ENCODE results near the gene SORBS1. TPM values are rescaled to one million over a fixed set of nuclear protein-coding genes. Genes with fewer than 3 reads are reported as not detected.
A peak's percentile ranks its signal among the peaks of the same experiment; 100 is the strongest.
"Not testable (repeated sequence)": the region's sequence is repeated elsewhere in the genome, so short reads cannot be mapped to it uniquely, and the experiment has no call there.

SORBS1 gene
- total and polyA plus RNA-seq, 5 experiments from 2014 or later: 0.25 to 1.7 (median 0.49) TPM

DNA sequence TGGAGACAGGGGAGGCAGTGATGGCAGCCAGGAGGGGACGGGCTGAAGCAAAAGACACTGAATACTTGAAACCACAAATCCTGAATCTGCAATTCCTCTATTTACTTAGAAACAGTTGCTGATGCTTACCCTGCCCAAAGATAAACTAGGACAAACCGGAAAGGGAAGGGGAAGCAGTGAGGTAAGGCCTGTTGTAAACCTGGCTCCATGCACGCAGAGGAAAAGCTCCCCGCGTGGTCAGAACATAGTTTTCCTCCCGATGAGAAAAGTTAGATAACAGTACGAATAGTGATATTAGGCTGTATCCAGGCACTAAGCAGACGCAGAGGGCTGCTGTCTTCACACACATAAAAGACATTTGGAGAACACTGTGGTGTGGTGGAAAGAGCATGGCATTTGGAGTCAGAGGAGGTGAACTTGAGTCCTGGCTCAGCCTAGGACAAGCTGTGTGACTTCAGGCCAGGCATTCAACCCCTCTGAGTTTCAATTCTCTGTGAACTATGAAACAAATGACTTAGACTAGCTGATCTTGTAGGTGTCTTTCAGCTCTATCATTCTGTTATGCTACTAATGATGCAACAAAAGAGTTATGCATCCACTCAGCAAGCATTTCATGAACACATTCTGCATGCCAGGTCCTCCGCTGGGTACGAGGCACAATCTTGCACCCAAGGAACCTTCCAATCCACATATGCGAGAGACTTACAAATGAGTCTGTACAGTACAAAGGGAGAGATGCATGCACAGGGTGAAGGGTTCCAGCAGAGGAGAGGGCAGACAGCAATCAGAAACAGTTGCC is 80.9 kb downstream of the SORBS1 start:
- Mint-ChIP-seq H3K9me3 (peaks cover 0 to 2% (median 0%) of the 10 kb centered on the region in 9 donors), H3K27me3 (peaks cover 0 to 7% (median 0%) of the 10 kb centered on the region in 5 donors), H3K27ac (peak overlapping the region in 2 of 10 donors; percentile 2 to 76), H3K4me1 (peaks cover 0 to under 1% (median 0%) of the 10 kb centered on the region in 4 donors), H3K4me3 (no peak overlapping the region), H3K36me3 (peaks cover 0 to 2% (median 0%) of the 10 kb centered on the region in 3 donors)
- no peak for ATAC-seq
- POLR2A ChIA-PET: no interaction called here
- DNase-seq: no peak

DNA sequence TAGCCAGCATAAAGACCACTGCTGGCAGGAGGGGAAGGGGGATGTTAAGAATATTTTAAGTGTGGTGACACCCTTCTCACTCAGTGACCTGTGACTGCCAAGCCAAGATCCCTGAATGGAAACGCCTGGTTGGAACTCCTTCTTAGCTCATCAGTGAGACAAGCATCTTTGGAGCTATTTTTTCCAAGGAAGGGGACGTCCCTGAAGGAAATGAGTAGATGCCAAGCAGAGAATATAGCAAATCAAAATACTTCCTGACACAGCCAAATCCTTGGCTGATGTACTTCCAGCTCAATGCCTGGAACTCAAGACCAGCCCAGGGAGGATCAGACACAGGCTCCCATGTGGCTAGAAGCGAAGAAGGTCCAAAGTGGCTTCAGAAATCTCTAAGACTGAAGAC is 82.2 kb downstream of the SORBS1 start:
- H3K4me1 Mint-ChIP-seq: no peaks in the 10 kb centered on the region
- H3K27me3 Mint-ChIP-seq: peaks cover 0 to 7% (median 0%) of the 10 kb centered on the region in 5 donors
- H3K4me3 Mint-ChIP-seq: no peak overlapping the region
- DNase-seq (no peak), ATAC-seq (no peak)
- peaks cover 0 to 2% (median 0%) of the 10 kb centered on the region in 9 donors for H3K9me3 Mint-ChIP-seq
- POLR2A ChIA-PET: interaction anchor here (0.6 kb wide), 1 partner anchor 15 kb away, joined by 4 read pairs; no protein-coding TSS in a partner anchor
- no peak overlapping the region for H3K27ac Mint-ChIP-seq
- peaks cover 0 to 2% (median 0%) of the 10 kb centered on the region in 3 donors for H3K36me3 Mint-ChIP-seq

DNA sequence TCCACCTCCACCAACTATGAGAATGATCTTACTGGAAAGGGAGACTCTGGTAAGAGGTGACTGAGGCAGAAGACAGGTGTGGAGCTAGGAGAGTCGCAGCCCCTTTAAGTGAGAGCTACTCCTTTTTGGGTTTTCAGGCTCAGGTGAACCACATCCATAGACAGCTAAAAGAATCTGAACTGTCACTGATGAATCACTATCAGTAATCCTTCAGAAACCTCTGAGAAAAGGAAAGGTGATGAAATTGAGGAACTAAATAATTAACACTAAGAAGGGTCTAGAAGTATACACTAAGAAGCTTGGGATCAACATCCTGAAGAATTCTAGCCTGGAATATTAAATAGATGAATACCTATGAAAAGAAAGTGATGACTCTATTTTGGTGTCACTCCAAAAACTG is 83.0 kb downstream of the SORBS1 start:
- POLR2A ChIA-PET: no interaction called here
- Mint-ChIP-seq H3K36me3 (peaks cover 0 to 2% (median 0%) of the 10 kb centered on the region in 3 donors), H3K9me3 (peaks cover 0 to 2% (median 0%) of the 10 kb centered on the region in 9 donors), H3K4me3 (no peak overlapping the region), H3K27me3 (peaks cover 0 to 7% (median 0%) of the 10 kb centered on the region in 5 donors), H3K4me1 (no peaks in the 10 kb centered on the region), H3K27ac (no peak overlapping the region)
- DNase-seq: no peak
- ATAC-seq: no peak

DNA sequence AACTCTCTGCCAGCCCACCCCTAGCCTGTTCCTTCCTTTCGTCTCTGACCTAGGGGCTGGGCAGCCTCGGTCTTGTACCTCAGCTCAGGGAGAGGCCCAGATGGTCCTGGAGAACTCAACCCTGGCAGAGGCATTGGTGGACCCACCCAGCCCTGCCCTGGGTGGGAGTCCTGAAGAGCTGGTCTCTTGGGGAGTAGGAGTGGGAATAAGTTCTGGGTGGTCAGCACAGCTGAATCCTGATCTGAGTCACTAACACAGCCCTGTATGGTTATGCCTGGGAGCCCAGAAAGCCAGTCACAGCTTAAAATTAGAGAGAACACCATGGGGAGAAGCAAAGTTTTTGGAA is 84.0 kb downstream of the SORBS1 start:
- Mint-ChIP-seq H3K9me3 (no peaks in the 10 kb centered on the region), H3K4me3 (no peak overlapping the region), H3K27ac (no peak overlapping the region), H3K27me3 (peaks cover 0 to 7% (median 2%) of the 10 kb centered on the region in 5 donors), H3K36me3 (no peaks in the 10 kb centered on the region), H3K4me1 (no peaks in the 10 kb centered on the region)
- POLR2A ChIA-PET: no interaction called here
- ATAC-seq (no peak), DNase-seq (no peak)

DNA sequence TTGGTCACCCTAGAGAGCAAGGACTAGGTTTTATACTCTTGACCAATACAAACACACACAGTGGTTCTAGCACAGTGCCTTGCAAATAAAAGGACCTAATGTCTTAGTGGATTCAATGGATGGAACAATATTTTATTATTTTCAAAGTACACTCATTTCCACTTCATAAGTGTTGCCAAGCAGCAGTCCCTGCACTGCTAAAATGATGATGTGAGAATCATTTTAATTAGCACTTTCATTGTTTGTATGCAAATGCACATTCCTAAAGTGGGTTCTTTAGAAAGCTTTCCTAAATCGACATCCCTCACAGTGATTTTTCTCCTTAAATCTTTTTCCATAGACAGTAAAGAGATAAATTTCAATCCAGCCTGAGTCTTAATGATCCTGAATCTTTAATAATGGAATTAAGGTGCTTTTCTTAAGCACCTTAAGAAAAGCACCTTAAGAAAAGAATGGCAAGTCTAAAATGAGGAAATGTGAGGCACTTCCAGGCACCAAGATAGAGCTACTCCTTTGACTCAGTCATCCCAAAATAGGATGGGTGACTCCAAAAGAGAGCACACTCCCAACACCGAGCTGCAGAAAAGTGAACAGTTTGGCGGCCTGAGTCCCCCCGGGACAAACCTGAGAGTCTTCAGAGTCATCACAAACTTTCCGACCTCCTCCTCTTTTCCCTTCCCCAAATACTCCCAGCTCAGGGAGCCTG is 84.5 kb downstream of the SORBS1 start:
- Mint-ChIP-seq H3K4me3 (no peak overlapping the region), H3K36me3 (no peaks in the 10 kb centered on the region), H3K4me1 (no peaks in the 10 kb centered on the region), H3K9me3 (no peaks in the 10 kb centered on the region), H3K27ac (no peak overlapping the region), H3K27me3 (peaks cover 0 to 9% (median 2%) of the 10 kb centered on the region in 5 donors)
- ATAC-seq (no peak), DNase-seq (no peak)
- POLR2A ChIA-PET: no interaction called here

DNA sequence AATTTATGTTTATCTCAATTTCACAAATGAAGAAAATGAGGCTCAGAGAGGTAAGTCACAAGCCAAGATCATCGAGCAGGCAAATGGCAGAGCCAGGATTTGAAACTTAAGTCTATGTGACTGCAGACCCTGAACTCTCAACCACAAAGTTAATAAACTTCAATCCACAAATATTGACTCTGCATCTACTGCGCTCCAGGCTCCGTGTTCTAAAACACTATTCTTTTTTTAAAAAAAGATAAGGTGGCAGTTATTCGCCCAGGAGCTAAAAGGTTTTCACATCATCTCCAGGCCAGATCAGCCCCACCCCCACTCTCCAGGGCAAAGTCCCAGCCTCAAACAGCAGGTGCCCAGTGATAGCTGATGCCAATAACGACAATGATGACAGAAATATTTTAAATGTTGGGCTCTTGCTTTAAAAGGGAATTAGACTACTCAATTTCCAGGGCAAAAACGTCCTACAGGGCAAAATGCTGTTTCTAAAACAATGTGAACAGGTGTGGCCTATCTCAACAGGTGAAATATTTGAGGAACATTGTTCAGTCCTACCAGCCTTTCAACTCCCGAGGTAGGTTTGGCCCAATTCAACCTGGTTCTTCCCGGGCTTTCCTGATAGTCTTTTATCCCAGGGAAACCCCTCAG is 85.2 kb downstream of the SORBS1 start:
- no peaks in the 10 kb centered on the region for H3K36me3 Mint-ChIP-seq
- no peak overlapping the region for H3K27ac Mint-ChIP-seq
- DNase-seq (no peak), ATAC-seq (no peak)
- peaks cover 0 to 16% (median 2%) of the 10 kb centered on the region in 5 donors for H3K27me3 Mint-ChIP-seq
- H3K4me1 Mint-ChIP-seq: no peaks in the 10 kb centered on the region
- POLR2A ChIA-PET: no interaction called here
- H3K4me3 Mint-ChIP-seq: no peak overlapping the region
- H3K9me3 Mint-ChIP-seq: no peaks in the 10 kb centered on the region

DNA sequence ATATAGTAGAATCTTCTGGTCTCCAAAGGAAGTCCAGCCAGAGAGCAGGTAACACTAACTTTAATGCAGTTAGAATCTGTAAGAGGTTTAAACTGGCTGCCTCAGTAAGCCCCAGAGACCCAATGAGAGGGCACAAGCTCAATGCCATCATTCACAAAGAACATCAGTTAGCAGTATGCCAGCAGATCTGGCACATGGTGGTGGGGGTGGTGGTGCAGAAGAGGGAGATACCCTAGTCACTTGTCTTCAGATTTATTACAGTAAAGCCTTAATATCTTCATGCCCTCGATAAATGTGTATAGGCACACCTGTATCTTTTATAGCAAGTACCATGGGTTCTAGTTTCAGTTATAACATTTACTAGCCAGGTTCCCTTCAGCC is 86.2 kb downstream of the SORBS1 start:
- Mint-ChIP-seq H3K27ac (no peak overlapping the region), H3K27me3 (peaks cover under 1 to 19% (median 3%) of the 10 kb centered on the region in 5 donors), H3K36me3 (no peaks in the 10 kb centered on the region), H3K4me1 (no peaks in the 10 kb centered on the region), H3K9me3 (no peaks in the 10 kb centered on the region), H3K4me3 (no peak overlapping the region)
- ATAC-seq (no peak), DNase-seq (no peak)
- POLR2A ChIA-PET: no interaction called here

DNA sequence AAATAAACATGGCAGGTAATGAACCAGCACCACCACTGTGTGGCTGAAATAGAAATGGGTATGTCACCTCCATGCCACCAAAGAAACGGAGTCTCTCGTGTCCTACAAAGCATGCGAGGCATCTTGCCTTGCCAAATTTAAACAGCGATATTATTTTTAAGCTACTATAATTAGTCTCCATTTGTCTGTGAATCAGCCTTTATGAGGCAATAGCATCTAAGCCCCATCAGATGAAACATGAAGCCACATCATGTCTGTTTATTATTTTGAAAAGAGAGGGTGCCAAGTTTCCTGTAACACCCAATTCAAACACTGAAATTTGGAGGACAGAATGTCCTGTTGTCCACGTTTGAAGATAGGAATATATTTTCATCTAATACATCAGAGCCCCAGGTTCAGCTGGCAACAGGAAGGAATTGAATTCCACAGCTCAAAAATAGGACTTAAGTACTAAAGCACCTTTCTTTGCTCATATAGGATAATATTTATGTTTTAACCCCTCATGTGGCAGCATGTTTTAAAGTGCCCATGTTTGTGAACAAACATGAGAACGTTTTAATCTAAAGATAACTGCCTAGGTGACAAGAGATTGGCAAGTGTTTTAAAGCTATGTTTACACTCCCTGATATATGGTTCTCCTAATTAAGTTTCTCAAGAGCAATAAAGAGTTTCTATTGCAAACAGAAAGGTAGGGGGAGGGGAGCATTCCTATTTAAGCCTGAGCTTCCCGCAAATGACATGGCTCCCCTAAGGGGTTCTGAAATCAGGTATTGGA is 86.8 kb downstream of the SORBS1 start:
- ATAC-seq: no peak
- Mint-ChIP-seq H3K9me3 (no peaks in the 10 kb centered on the region), H3K36me3 (no peaks in the 10 kb centered on the region), H3K4me1 (no peaks in the 10 kb centered on the region), H3K4me3 (no peak overlapping the region), H3K27me3 (peaks cover 1 to 19% (median 5%) of the 10 kb centered on the region in 5 donors), H3K27ac (no peak overlapping the region)
- no peak for DNase-seq
- POLR2A ChIA-PET: no interaction called here

DNA sequence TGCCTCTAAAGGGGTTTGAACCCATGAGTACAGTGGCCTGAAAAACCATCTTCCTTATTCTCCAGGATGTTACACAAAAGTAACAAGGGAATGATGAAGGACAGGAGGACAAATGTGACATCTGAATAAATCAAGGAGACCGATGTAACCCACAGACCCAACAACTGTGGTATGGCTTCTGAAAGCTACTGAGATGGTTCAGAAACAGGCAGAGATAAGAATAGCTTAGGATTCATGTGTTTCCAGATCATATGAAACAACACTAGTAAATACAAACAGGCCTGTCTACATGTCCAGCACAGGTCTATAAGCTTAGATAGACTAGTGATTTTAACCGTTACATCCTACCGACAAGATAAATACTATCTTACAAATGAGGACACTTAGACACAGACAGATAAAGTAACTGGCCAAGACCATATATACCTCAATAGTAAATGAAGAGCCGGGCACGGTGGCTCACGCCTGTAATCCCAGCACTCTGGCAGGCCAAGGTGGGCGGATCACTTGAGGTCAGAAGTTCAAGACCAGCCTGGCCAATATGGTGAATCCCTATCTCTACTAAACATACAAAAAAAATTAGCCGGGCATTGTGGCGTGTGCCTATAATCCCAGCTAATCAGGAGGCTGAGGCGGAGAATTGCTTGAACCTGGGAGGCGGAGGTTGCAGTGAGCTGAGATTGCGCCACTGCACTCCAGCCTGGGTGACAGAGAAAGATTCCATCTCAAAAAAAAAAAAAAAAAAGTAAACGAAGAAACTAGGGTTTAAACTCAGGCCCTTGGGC is 88.7 kb downstream of the SORBS1 start:
- POLR2A ChIA-PET: no interaction called here

DNA sequence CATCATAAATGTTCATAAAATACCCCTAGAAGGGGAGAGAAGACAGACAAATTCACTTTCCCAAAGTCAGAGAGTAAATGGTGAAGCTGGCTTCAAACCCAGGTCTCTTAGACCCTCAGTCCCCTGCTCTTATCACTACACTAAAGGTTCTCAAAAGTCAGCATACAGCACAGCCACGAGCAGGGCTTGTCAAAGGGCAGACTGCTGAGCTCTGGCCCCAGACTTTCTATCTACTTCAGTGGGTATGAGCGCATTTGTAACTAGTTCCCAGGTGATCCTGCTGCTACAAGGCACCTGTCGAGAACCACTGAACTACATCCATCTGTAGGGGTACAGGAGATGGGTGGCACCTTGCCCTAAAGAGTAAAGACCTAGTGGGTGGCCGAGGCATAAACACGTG is 91.5 kb downstream of the SORBS1 start:
- POLR2A ChIA-PET: no interaction called here
- no peak for ATAC-seq
- DNase-seq: no peak
- no peak overlapping the region for H3K4me3 Mint-ChIP-seq
- no peaks in the 10 kb centered on the region for H3K36me3 Mint-ChIP-seq
- peaks cover 0 to 9% (median 4%) of the 10 kb centered on the region in 4 donors for H3K4me1 Mint-ChIP-seq
- H3K9me3 Mint-ChIP-seq: no peaks in the 10 kb centered on the region
- no peak overlapping the region for H3K27ac Mint-ChIP-seq
- peaks cover 1 to 22% (median 11%) of the 10 kb centered on the region in 5 donors for H3K27me3 Mint-ChIP-seq

More for the DNA sequence above, 88.7 kb downstream of the SORBS1 start:
- H3K9me3 Mint-ChIP-seq: no peaks in the 10 kb centered on the region
- ATAC-seq: no peak
- peaks cover 1 to 19% (median 8%) of the 10 kb centered on the region in 5 donors for H3K27me3 Mint-ChIP-seq
- peaks cover 0 to 1% (median 0%) of the 10 kb centered on the region in 4 donors for H3K4me1 Mint-ChIP-seq
- no peak for DNase-seq
- H3K27ac Mint-ChIP-seq: no peak overlapping the region
- H3K36me3 Mint-ChIP-seq: no peaks in the 10 kb centered on the region
- H3K4me3 Mint-ChIP-seq: no peak overlapping the region

DNA sequence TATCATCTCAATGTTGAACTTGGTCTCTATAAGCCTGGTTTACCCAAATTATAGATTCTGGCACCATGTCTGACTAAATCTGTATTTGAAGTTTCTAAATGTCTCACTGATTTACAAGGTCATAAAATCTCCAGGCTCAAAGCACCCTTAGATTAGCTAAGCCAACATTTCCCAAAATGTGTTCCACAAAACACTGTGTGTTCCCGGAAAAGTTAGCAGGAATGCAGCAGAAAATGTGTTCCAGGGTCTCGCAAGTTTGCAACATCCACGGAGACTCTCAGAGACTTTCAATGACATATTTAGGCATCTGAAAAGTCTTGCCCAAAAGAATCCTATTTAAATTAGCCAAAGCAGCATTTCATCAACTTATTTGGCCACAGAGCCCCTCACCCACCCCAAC is 91.9 kb downstream of the SORBS1 start:
- ATAC-seq: no peak
- no peak overlapping the region for H3K4me3 Mint-ChIP-seq
- H3K4me1 Mint-ChIP-seq: peaks cover 0 to 9% (median 4%) of the 10 kb centered on the region in 4 donors
- H3K27ac Mint-ChIP-seq: no peak overlapping the region
- no peaks in the 10 kb centered on the region for H3K36me3 Mint-ChIP-seq
- POLR2A ChIA-PET: no interaction called here
- H3K9me3 Mint-ChIP-seq: no peaks in the 10 kb centered on the region
- no peak for DNase-seq
- peaks cover 3 to 26% (median 11%) of the 10 kb centered on the region in 5 donors for H3K27me3 Mint-ChIP-seq

DNA sequence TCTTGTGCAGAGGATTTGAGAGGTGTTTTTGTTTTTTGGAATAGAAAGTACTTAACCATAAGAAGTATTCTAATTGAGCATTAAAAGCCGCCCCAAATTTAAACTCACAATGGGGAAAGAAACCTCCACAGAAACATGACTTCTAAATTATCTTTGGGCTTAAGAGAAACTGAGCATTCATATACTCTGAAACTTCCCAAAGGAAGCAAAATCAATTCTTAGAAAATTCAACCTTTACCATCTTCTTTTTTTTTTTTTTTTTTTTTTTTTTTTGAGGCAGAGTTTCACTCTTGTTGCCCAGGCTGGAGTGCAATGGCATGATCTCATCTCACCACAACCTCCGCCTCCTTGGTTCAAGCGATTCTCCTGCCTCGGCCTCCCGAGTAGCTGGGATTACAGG is 93.5 kb downstream of the SORBS1 start:
- POLR2A ChIA-PET, ATAC-seq, H3K4me1 Mint-ChIP-seq, H3K9me3 Mint-ChIP-seq, H3K36me3 Mint-ChIP-seq, DNase-seq, H3K27ac Mint-ChIP-seq, H3K4me3 Mint-ChIP-seq: not testable (repeated sequence)
- peaks cover 3 to 34% (median 15%) of the 10 kb centered on the region in 5 donors for H3K27me3 Mint-ChIP-seq
